ENCODE measurements around the gene FRMPD1. TPM values are rescaled to one million over a fixed set of nuclear protein-coding genes. Genes with fewer than 3 reads are reported as not detected.

Gene FRMPD1
- total RNA-seq, 2 donors from 2014 or later = 0.31 to 0.82 TPM

DNA sequence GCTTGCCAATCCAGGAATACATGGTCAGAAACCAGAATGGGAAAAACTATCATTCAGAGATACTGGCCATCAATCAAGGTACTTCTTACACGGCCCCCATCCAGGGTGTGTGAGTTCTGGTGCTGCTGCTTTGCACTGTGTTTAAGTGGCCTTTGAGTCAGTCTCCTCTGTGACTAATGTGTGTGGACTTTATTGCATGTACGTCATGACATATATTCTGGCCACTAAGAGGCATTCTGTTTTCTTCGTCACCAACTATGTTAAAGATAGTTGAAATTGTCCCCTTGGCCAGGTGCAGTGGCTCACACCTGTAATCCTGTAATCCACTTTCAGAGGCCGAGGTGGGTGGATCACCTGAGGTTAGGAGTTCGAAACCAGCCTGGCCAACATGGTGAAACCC, 125.6 kb downstream of the FRMPD1 start:
- H3K9me3 ChIP-seq = no peaks in the 10 kb centered on the region
- no peak overlapping the region for H3K27ac ChIP-seq
- no peak for DNase-seq (ENCODE audit: low spot score)
- H3K4me1 ChIP-seq = no peaks in the 10 kb centered on the region
- no peaks in the 10 kb centered on the region for H3K27me3 ChIP-seq
- H3K36me3 ChIP-seq = peaks cover 76% of the 10 kb centered on the region
- TF ChIP-seq, protein P1, sequence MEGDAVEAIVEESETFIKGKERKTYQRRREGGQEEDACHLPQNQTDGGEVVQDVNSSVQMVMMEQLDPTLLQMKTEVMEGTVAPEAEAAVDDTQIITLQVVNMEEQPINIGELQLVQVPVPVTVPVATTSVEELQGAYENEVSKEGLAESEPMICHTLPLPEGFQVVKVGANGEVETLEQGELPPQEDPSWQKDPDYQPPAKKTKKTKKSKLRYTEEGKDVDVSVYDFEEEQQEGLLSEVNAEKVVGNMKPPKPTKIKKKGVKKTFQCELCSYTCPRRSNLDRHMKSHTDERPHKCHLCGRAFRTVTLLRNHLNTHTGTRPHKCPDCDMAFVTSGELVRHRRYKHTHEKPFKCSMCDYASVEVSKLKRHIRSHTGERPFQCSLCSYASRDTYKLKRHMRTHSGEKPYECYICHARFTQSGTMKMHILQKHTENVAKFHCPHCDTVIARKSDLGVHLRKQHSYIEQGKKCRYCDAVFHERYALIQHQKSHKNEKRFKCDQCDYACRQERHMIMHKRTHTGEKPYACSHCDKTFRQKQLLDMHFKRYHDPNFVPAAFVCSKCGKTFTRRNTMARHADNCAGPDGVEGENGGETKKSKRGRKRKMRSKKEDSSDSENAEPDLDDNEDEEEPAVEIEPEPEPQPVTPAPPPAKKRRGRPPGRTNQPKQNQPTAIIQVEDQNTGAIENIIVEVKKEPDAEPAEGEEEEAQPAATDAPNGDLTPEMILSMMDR (IDR thresholded peaks at IDR 0.05) = no peak
- no peak overlapping the region for H3K4me3 ChIP-seq

DNA sequence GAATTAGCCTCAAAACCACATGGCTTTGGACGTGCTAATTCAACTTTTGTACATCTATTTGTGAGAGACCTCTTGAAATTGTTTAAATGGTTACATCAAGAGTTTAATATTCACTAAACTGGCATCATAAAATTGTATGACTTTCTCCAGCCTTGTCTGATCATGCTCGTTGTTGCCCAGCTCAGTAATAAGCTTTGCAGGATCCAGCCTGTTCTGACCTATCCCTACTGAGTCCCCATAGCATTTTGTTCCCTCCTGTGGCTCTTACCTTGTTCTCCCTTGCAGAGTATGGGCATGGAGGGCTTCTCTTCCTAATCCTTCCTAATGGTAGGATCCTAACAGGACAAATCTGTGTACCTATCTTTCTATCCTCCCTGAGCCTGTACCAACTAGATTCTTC, 127.8 kb downstream of the FRMPD1 start:
- H3K27me3 ChIP-seq = no peaks in the 10 kb centered on the region
- TF ChIP-seq, protein P1 (IDR thresholded peaks at IDR 0.05) = no peak
- peaks cover 0 to 6% of the 10 kb centered on the region in 2 donors for H3K4me1 ChIP-seq
- H3K36me3 ChIP-seq = peaks cover 72% of the 10 kb centered on the region
- H3K27ac ChIP-seq = no peak overlapping the region
- H3K9me3 ChIP-seq = no peaks in the 10 kb centered on the region
- no peak for DNase-seq (ENCODE audit: low spot score)
- H3K4me3 ChIP-seq = no peak overlapping the region

DNA sequence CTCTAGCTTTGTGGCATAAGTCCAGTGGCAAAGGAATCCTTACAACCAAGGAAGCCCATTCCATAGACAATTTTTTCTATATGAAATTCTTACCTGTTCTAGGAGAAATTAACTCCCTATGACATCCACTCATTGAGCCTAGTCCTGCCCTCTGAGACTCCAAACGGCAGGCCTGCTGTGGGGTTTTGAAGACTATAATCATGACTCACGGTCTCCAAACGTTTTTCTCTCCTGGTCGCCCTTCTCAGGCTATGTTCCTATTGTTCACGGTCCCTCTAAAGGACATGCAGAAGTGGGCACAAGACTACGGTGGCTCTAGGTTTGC, 133.5 kb downstream of the FRMPD1 start:
- peak overlapping the region; percentile 79 to 90 for H3K4me3 ChIP-seq
- H3K27me3 ChIP-seq = no peaks in the 10 kb centered on the region
- no peaks in the 10 kb centered on the region for H3K9me3 ChIP-seq
- peaks cover 0 to 15% of the 10 kb centered on the region in 2 donors for H3K4me1 ChIP-seq
- no peak for DNase-seq (ENCODE audit: low spot score)
- H3K36me3 ChIP-seq = peaks cover 39% of the 10 kb centered on the region
- H3K27ac ChIP-seq = peak overlapping the region; percentile 75
- TF ChIP-seq, protein P1 (IDR thresholded peaks at IDR 0.05) = no peak

DNA sequence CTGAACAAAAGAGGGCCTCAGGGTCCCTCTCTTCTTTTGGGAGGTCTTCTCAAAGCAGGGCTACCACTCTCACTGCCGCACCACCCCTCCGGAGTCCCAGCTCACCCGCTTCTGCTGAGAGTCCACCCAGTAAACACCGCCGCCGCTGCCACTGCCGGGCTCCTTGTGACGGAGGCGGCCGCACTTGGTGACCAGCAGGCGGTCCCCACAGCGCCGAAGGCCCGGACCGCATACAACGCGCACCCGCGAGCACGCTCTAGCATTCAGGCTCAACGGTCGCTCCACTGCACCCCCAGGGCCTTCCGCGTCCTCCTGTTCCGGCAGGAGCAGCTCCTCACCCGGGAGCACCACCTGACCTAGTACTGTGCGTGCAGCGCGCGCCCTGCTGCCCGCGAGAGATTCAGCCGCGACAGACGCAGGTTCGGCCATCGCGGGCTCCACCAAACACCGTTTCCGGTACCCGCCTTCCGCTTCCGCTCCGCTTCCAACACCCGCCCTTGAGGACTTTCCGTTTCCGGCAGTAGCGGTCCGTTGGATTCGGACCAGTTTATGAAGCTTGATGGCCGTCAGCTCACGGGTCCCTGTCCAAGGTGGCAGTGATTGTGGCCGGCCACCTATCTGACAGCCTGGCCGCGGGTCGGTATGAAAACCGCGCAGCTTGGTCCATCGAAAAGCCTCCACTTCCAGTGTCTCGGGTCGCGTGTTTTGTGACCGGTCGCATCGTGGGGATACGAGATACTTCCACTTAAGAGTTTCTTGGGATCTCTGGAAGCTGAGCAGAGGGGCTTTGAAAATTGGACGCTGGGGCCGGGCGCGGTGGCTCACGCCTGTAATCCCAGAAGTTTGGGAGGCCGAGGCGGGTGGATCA, 134.1 kb downstream of the FRMPD1 start, which contains the start of gene EXOSC3:
Gene EXOSC3 (minus strand): TSS at position 449 of the 868 bp plus-strand sequence. CDS start 20 bp downstream, at position 429.
- Histone ChIP-seq H3K36me3 (peaks cover 33% of the 10 kb centered on the region), H3K27me3 (no peaks in the 10 kb centered on the region), H3K4me1 (peaks cover 0 to 15% of the 10 kb centered on the region in 2 donors), H3K4me3 (peak within 1 kb of the TSS; percentile 79 to 90), H3K27ac (peak within 1 kb of the TSS; percentile 75), H3K9me3 (no peaks in the 10 kb centered on the region)
- DNase-seq (ENCODE audit: low spot score) = peak; percentile 93
- TF ChIP-seq, protein P1 (IDR thresholded peaks at IDR 0.05) = no peak

DNA sequence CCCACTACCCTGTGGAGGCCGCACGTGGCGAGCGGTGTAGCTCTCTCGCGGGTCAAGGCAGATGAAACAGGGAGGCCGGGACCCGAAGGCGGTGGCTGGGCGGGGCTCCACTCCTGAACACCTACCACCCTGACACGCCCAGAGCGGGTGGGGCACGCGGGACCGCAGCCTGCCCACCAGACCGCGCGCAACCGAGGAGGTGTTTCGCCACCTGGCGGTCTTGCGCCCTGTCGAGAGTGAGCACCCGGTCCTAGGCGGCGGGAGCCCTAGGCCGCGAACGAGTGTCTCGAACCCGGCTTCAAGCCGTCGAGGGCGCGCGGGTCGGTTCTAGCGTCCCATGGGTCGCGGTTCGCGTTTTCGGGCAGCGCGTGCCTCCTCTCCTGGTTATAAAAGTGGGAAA, 136.3 kb downstream of the FRMPD1 start:
- no peak for DNase-seq (ENCODE audit: low spot score)
- TF ChIP-seq, protein P1 (IDR thresholded peaks at IDR 0.05) = no peak
- H3K4me3 ChIP-seq = no peak overlapping the region
- H3K4me1 ChIP-seq = peaks cover 0 to 15% of the 10 kb centered on the region in 2 donors
- H3K27ac ChIP-seq = no peak overlapping the region
- no peaks in the 10 kb centered on the region for H3K9me3 ChIP-seq
- H3K36me3 ChIP-seq = peaks cover 11% of the 10 kb centered on the region
- no peaks in the 10 kb centered on the region for H3K27me3 ChIP-seq
